ENCODE measurements around the gene ZNF366. TPM values are rescaled to one million over a fixed set of nuclear protein-coding genes. Genes with fewer than 3 reads are reported as not detected.

ZNF366 gene
- total RNA-seq, 6 experiments from 2014 or later, result 0.77 to 2.3 (median 1.2) TPM

DNA sequence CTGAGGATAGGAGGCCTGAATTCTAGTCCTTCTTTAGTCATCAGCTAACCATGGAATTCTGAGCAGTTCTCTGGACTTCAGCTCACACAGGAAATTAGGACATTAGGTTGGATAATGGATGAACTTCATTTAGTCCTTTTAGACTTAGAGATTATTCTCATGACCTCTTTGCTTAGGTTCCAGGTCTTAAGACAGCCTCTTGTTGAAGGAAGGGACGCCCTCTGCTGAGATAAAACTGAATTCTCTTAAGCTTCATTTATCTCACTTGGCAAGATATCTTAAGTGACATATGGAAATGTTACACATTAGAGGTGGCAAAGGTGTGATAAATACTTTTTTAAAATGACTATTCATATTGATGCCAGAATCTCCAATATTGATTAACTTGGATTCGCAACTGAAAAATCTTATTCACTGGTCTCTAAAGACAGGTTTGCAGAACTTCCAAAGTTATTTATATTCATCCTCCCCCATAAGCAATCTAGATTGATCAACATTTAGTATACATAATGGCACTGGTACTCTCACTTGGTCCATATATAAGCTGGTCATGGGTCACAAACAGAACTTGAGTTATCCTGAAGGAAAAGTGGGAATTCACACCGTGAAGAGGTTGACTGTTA lies 16.9 kb upstream of the ZNF366 start:
- intact Hi-C loops (cut with DNase I), result no loop called here
- no peak for TF ChIP-seq POLR2A (IDR thresholded peaks at IDR 0.05)
- TF ChIP-seq, protein P1, sequence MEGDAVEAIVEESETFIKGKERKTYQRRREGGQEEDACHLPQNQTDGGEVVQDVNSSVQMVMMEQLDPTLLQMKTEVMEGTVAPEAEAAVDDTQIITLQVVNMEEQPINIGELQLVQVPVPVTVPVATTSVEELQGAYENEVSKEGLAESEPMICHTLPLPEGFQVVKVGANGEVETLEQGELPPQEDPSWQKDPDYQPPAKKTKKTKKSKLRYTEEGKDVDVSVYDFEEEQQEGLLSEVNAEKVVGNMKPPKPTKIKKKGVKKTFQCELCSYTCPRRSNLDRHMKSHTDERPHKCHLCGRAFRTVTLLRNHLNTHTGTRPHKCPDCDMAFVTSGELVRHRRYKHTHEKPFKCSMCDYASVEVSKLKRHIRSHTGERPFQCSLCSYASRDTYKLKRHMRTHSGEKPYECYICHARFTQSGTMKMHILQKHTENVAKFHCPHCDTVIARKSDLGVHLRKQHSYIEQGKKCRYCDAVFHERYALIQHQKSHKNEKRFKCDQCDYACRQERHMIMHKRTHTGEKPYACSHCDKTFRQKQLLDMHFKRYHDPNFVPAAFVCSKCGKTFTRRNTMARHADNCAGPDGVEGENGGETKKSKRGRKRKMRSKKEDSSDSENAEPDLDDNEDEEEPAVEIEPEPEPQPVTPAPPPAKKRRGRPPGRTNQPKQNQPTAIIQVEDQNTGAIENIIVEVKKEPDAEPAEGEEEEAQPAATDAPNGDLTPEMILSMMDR (IDR thresholded peaks at IDR 0.05), result peak; percentile 30 to 43 (median 41)
- ATAC-seq (peak in 3 of 4 donors; percentile 61 to 66 (median 64)), DNase-seq (no peak)
- no peaks in the 10 kb centered on the region for H3K9me3 ChIP-seq
- no peaks in the 10 kb centered on the region for H3K4me1 ChIP-seq
- no peaks in the 10 kb centered on the region for H3K27me3 ChIP-seq
- no peak overlapping the region for H3K4me3 ChIP-seq
- 42% methylated on average over 3 of the region's 3 CpGs for WGBS (ENCODE audit: insufficient coverage, low coverage, low lambda C conversion rate, missing lambda C conversion rate)
- H3K36me3 ChIP-seq, result no peaks in the 10 kb centered on the region
- H3K27ac ChIP-seq, result no peak overlapping the region

DNA sequence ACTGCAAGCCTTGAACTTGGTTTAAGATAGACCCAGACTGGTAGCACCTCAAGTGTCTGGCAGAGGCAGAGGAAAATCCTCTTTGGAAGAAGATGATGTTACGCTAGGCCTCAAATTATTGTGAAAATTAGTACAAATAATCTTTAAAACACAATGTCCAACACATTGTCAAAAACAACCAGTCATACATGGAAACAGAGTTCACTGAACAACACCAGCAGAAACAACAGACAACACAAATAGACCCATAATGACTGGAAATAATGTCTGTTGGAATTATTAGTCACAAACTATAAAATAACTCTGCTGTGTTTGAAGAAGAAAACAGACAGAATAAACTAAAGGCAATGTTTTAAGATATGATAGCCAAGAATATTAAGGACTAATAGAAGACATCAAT lies 15.4 kb upstream of the ZNF366 start:
- TF ChIP-seq, protein P1 (IDR thresholded peaks at IDR 0.05), result no peak
- no peak for TF ChIP-seq POLR2A (IDR thresholded peaks at IDR 0.05)
- H3K27me3 ChIP-seq, result no peaks in the 10 kb centered on the region
- ATAC-seq (no peak), DNase-seq (no peak)
- intact Hi-C loops (cut with DNase I), result no loop called here
- WGBS (ENCODE audit: insufficient coverage, low coverage, low lambda C conversion rate, missing lambda C conversion rate), result 86% methylated on average over 1 of the region's 1 CpG
- no peaks in the 10 kb centered on the region for H3K9me3 ChIP-seq
- H3K4me1 ChIP-seq, result no peaks in the 10 kb centered on the region
- H3K36me3 ChIP-seq, result no peaks in the 10 kb centered on the region
- H3K4me3 ChIP-seq, result no peak overlapping the region
- H3K27ac ChIP-seq, result no peak overlapping the region

DNA sequence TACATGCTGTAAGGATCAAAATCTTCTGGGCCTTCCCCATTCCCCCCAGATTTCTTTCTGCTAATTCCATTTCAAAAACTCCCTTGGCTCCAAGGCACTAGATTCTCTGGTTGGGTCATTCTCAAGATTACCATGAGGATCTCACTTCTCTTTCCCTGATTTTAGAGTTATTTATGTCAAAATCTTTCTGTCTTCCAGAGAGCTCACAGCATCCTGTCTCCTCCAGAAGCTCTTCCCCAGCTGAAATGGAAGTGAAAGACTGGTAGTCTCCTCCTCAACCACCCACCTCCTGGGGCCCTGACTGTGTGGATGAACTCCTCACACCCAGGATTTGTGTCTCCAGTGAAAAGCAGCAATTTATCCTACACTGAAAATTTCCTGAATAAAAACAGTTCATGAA lies 11.9 kb upstream of the ZNF366 start:
- Histone ChIP-seq H3K27ac (no peak overlapping the region), H3K9me3 (no peaks in the 10 kb centered on the region), H3K27me3 (no peaks in the 10 kb centered on the region), H3K4me1 (no peaks in the 10 kb centered on the region), H3K36me3 (no peaks in the 10 kb centered on the region), H3K4me3 (no peak overlapping the region)
- intact Hi-C loops (cut with DNase I), result no loop called here
- no peak for DNase-seq
- TF ChIP-seq POLR2A (IDR thresholded peaks at IDR 0.05), result no peak
- TF ChIP-seq, protein P1 (IDR thresholded peaks at IDR 0.05), result no peak
- no peak for ATAC-seq

DNA sequence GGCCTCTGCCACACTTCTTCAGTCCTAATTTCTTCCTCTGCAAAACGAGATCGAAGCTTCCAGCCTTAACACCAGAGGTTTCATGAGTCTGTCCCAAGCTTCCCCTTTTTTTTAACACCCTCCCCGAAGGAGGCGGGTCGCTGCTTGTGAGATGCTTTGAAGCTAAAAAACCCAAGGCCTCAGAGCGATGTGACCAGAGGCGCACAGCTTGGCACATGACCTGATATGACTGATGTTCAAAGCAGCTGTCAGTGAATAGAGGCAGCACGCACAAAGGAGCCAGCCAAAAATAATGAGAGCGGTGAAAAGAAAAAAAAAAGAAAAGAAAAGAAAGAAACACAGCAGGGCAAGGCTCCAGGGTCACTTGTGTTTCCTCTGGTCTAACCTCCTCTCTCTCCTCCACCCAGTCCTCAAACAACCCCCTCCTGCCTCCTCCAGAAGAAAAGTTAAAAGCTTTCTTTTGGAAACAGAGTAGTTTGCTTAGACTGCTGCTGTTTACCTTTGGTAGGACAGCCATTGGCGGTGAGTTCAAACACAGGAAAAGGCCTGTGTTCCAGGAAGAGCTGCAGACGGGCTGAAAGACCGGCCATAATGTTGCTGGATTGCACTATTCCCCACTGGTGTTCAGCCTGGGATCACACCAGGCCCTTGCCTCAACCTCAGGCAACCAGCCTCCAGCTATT lies 10.9 kb upstream of the ZNF366 start:
- WGBS (ENCODE audit: insufficient coverage, low coverage, low lambda C conversion rate, missing lambda C conversion rate), result 47% methylated on average over 12 of the region's 12 CpGs
- H3K27ac ChIP-seq, result no peak overlapping the region

More for the DNA sequence above, 10.9 kb upstream of the ZNF366 start:
- intact Hi-C loops (cut with DNase I), result no loop called here
- Histone ChIP-seq H3K9me3 (no peaks in the 10 kb centered on the region), H3K36me3 (no peaks in the 10 kb centered on the region), H3K4me1 (no peaks in the 10 kb centered on the region), H3K27me3 (no peaks in the 10 kb centered on the region), H3K4me3 (no peak overlapping the region)
- no peak for TF ChIP-seq POLR2A (IDR thresholded peaks at IDR 0.05)
- TF ChIP-seq, protein P1 (IDR thresholded peaks at IDR 0.05), result no peak
- ATAC-seq (peak in 3 of 4 donors; percentile 21 to 54 (median 50)), DNase-seq (no peak)

Data from right lobe of liver (tissue), 6 donors.